ENCODE data around the gene AUNIP.

GRCh38 chr1:25870614-25871013 lies 11.4 kb upstream of the AUNIP start:
- TF ChIP-seq, protein P1, sequence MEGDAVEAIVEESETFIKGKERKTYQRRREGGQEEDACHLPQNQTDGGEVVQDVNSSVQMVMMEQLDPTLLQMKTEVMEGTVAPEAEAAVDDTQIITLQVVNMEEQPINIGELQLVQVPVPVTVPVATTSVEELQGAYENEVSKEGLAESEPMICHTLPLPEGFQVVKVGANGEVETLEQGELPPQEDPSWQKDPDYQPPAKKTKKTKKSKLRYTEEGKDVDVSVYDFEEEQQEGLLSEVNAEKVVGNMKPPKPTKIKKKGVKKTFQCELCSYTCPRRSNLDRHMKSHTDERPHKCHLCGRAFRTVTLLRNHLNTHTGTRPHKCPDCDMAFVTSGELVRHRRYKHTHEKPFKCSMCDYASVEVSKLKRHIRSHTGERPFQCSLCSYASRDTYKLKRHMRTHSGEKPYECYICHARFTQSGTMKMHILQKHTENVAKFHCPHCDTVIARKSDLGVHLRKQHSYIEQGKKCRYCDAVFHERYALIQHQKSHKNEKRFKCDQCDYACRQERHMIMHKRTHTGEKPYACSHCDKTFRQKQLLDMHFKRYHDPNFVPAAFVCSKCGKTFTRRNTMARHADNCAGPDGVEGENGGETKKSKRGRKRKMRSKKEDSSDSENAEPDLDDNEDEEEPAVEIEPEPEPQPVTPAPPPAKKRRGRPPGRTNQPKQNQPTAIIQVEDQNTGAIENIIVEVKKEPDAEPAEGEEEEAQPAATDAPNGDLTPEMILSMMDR (IDR thresholded peaks at IDR 0.05): no peak
- no peak for TF ChIP-seq POLR2A (IDR thresholded peaks at IDR 0.05)
